Measurements from ENCODE around the gene E2F1.

E2F1 gene

GRCh38 chr20:33664085-33664761, 22.0 kb downstream of the E2F1 start:
- no peak for FAIRE-seq
- no peak for TF ChIP-seq CTCF (IDR thresholded peaks at IDR 0.05; ENCODE audit: insufficient read depth, missing control alignments)
- no peak for DNase-seq (ENCODE audit: insufficient read length, low spot score)

- FAIRE-seq: no peak
- TF ChIP-seq CTCF (IDR thresholded peaks at IDR 0.05; ENCODE audit: insufficient read depth, missing control alignments): no peak
- peak; percentile 92 for DNase-seq (ENCODE audit: insufficient read length, low spot score)
Measured at GRCh38 chr20:33663161-33664084, 22.8 kb downstream of the E2F1 start.

GRCh38 chr20:33662172-33662571, 24.0 kb downstream of the E2F1 start, which contains the start of gene C20orf144:
Gene C20orf144, plus strand, starts transcription at chr20:33662327. Its CDS starts 19 bp downstream, at chr20:33662346.
- FAIRE-seq: no peak
- no peak for TF ChIP-seq CTCF (IDR thresholded peaks at IDR 0.05; ENCODE audit: insufficient read depth, missing control alignments)
- no peak for DNase-seq (ENCODE audit: insufficient read length, low spot score)

GRCh38 chr20:33660685-33661058, 25.5 kb downstream of the E2F1 start:
- TF ChIP-seq CTCF (IDR thresholded peaks at IDR 0.05; ENCODE audit: insufficient read depth, missing control alignments): no peak
- DNase-seq (ENCODE audit: insufficient read length, low spot score) (no peak), FAIRE-seq (no peak)

GRCh38 chr20:33660035-33660684, 26.0 kb downstream of the E2F1 start:
- no peak for TF ChIP-seq CTCF (IDR thresholded peaks at IDR 0.05; ENCODE audit: insufficient read depth, missing control alignments)
- no peak for FAIRE-seq
- no peak for DNase-seq (ENCODE audit: insufficient read length, low spot score)

- no peak for TF ChIP-seq CTCF (IDR thresholded peaks at IDR 0.05; ENCODE audit: insufficient read depth, missing control alignments)
Measured at GRCh38 chr20:33659341-33660034, 26.7 kb downstream of the E2F1 start.

More at GRCh38 chr20:33659341-33660034, 26.7 kb downstream of the E2F1 start:
- DNase-seq (ENCODE audit: insufficient read length, low spot score) (no peak), FAIRE-seq (no peak)

All from D721Med (cell line).